NB4 (cell line): ENCODE results near the gene TIMM23.

Source experiments
- POLR2A ChIP-seq: IDR thresholded peaks from 2 replicates; pipeline ENCODE4 v1.6.1; 2011; ENCODE audit warnings: mild to moderate bottlenecking; ENCODE audit not compliant: insufficient read length; ENCODE audit errors: extremely low read depth
- TF ChIP-seq, protein P1 (sequence below): IDR thresholded peaks from one replicate; pipeline ENCODE4 v1.5.1; 2012; ENCODE audit warnings: low read depth, low read length

DNA sequence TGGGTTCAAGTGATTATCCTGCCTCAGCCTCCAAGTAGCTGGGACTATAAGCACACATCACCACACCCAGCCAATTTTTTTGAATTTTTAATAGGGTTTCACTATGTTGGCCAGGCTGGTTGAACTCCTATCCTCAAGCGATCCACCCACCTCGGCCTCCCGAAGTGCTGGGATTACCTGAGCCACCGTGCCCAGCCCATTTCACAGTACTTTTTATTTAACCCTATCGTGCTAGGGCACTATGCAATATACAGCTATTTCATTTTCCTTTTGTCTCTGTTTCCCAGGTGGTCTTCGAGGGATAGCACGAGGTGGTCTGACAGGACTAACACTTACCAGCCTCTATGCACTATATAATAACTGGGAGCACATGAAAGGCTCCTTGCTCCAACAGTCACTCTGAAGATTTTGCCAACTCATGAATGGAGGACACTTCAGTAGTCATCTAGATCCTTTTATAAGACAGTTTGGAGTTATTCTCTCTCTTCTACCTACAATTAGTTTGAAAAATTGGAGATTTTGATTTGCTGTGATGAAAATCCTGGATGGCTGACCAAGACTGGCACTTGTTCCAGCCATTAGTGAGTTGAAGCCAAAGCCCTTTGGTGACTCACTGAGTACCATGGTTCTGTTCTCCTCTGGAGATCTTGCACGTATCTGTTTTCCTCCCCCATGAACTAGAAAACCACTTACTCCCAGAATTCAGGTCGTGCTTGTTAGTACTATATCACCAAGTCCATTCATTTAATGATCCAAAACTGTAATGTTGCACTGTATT, 30.8 kb downstream of the TIMM23 start:
- TF ChIP-seq POLR2A = no peak
- TF ChIP-seq, protein P1, sequence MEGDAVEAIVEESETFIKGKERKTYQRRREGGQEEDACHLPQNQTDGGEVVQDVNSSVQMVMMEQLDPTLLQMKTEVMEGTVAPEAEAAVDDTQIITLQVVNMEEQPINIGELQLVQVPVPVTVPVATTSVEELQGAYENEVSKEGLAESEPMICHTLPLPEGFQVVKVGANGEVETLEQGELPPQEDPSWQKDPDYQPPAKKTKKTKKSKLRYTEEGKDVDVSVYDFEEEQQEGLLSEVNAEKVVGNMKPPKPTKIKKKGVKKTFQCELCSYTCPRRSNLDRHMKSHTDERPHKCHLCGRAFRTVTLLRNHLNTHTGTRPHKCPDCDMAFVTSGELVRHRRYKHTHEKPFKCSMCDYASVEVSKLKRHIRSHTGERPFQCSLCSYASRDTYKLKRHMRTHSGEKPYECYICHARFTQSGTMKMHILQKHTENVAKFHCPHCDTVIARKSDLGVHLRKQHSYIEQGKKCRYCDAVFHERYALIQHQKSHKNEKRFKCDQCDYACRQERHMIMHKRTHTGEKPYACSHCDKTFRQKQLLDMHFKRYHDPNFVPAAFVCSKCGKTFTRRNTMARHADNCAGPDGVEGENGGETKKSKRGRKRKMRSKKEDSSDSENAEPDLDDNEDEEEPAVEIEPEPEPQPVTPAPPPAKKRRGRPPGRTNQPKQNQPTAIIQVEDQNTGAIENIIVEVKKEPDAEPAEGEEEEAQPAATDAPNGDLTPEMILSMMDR = no peak
